ENCODE measurements around the gene FAM53B.

Gene FAM53B

DNA sequence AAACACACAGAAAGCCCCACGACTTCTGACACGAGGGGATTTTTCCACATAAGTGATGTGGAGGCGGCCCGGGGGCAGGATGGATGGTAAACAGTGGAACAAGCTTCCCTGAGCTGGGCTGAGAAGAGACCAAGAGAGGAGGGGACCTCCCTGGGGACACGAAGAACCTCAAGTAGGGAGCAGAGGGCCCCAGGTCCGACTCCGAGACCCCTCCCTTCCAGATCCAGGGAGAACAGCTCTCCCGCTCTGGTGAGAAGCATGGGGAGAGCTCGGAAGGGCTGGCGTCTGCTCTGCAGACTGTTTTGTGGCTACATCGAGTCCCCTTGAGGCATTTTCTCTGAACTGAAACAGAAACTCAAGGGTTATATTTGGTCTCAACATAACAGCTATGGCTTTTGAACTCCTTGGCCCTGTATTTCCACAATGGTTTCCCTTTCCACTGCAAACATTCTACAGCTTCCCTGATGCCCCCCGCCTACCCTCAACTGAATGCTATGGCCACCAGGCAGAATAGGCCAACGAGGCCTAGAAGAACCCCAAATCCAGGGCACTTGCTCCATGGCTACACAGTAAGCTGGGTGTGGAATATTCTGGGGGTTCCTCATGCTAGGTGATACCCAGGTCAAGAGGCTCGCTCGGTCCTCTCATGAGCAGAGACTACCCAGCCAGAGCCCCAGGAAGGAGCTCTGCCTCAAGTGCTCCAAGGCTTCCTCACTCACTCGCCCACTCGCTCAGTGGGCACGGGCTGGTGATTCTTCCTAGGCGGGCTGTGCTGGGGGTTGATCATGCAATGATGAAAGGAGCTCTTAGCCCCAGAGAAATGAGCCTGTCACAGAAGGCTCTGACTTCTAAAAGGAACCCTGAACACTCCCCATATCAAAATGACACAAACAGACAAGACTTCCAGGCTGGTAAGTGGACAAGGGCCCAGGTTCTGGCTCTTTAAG lies 47.5 kb downstream of the FAM53B start:
- no peak for DNase-seq (ENCODE audit: low read depth in 2 of 2)

DNA sequence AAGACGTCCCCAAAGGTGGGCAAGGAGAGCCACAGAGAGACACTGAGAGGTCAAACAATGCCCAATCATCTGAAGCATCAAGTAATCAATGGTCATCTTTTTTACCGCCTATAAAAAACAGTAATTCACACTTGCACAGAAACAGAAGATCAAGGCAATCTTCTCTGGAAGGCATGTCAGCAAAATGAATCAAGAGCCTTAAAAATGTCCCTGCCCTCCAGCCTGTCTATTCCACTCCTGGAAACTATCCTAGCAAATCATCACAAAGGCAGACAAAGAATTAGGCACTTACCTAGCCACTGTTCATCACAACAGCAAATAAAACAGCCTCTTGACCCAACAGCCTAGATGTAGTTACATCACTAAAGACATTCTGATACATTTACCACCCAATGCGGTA lies 48.9 kb downstream of the FAM53B start:
- no peak for DNase-seq (ENCODE audit: low read depth in 2 of 2)

DNA sequence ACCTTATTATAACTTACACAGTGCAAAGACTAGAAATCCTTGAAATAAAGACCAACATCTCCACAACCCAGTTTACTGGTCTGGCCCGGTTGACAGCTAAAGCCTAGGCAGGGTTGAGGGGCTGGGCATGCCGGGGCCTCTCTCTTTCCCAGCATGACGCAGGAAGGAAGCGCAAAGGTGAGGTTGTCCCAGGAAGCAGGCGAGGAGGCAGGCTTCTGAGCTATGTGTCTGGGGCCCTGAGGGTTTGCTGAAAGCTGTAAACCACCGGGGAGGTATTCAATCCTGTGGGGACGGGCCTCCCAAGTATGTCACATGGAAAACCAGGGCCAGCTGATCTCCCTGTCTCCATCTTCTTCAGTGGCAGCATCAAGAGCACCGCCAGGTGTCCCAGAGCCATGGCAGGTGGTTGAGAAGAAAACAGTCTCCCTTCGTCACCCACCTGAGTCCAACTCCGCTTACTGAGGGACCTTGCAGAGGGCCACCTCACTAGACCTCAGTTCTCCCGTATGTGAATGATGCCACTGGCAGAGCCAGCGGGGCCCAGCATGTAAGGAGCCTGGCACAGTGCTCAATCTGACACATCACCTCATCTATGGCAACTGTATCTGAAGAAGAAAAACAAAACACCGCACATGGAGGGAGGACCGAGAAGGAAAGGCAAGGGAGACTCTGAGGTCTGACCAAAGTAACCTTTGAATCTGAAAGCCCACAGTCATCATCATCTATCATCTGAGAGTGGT lies 49.5 kb downstream of the FAM53B start:
- no peak for DNase-seq (ENCODE audit: low read depth in 2 of 2)

DNA sequence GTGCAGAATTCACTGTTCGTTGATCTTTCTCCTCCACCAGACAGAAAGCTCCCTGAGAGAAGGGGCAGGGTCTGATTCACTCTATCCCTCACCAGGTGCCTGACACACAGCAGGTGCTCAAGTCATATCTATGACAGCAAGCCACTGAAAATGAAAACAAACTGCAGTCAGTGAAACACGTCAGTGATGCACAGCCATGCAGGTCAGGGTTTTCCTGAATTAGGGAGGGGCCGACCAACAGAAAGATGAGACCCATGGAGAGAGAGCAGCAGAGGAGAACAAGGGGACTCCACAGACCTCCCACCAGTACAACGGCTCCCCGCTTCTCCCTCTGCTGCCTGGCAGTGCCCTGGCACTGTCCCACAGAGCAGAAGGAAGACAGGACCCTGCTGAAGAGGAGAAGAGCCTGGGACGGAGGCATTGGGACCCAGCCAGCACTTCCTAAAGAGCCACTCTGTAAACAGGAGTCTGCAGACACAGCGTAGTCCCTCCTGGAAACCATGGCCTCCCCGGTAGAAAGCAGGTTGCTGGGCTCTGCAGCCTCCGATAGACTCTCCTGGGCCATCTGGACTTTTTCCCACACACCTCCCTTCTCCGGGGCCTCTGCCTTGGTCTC lies 50.3 kb downstream of the FAM53B start:
- DNase-seq (ENCODE audit: low read depth in 2 of 2) = no peak

DNA sequence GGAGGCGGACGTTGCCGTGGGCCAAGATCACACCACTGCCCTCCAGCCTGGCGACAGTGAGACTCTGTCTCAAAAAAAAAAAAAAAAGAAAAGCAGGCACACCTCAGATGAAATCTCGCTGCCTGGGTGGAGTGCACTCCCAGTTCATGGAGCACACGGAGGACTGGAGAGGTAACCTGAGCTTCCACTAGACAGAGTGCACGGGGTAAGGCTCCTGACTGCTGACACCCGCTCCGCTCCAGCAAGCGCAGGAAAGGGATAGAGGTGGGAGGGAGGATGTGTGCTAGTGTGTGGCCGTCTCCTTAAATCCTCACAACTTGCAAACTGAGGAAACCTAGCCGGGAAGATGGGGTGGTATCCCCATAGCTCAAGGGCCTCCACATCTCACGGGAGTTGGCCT lies 50.8 kb downstream of the FAM53B start:
- no peak for DNase-seq (ENCODE audit: low read depth in 2 of 2)

DNA sequence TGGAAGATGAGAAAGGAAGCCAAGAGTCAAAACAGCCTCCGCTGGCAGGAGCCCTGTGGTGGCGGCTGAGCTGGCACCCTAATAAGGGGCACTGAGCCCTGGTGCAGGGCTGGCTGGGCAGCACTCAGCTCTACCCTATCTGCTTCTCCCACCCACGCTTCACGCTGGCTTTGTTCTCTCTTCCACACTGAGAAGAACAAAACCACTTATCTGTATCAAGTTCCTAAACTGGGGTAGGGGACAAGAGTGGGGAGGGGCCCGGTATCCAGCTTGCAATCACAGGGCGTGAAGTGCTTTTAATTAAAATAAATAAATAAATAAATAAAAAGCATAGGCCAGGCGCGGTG lies 52.1 kb downstream of the FAM53B start:
- no peak for DNase-seq (ENCODE audit: low read depth in 2 of 2)

DNA sequence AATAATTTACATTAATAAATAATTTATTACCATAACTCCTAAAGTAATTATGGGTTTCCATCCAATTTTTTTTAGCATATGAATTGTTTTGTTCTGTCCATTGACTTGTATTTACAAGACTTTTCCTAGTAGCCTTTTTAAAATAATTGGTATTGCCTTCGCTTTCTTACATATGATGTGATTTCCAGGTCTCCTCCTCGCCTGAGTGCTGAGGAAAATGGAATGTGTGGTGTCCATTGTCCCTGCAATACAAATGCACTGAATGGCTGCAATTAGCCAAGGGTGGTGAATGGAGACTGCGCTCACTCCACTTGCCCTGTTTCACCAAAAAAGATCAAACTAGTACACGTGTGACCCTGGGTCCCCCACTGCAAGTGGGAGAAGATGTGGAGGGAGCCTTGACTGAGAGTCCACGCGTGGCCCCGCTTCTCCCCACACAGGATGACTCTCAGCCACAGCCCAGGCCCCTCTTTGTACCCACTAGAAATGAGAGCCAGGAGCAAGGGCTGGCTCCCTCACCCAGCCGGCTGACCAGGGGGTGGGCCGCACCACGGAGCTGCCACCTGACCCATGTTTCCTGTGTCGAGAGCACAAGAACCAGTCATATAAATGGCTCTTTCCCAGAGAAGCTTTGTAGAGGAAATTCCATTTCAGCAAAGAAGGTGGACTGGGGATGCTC lies 52.6 kb downstream of the FAM53B start:
- DNase-seq (ENCODE audit: low read depth in 2 of 2) = no peak

DNA sequence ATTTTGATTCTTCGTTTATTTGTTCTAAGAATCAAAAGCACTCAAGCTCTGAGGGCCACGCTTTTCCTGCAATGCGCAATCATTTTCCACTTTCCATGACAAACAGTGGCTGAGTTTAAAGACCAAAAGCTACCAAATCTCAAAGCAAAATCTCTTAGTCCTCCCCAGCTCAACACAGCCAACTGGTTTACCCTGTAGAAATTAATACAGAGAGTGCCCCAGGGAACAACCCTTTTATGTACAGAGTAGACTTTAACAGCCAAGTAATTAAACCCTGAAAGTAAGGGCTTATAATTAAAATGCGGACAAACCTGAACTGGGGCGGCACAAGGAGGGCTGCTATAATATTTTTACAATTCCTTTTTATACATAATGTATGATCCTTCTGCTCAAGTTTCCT lies 53.2 kb downstream of the FAM53B start:
- DNase-seq (ENCODE audit: low read depth in 2 of 2) = no peak

DNA sequence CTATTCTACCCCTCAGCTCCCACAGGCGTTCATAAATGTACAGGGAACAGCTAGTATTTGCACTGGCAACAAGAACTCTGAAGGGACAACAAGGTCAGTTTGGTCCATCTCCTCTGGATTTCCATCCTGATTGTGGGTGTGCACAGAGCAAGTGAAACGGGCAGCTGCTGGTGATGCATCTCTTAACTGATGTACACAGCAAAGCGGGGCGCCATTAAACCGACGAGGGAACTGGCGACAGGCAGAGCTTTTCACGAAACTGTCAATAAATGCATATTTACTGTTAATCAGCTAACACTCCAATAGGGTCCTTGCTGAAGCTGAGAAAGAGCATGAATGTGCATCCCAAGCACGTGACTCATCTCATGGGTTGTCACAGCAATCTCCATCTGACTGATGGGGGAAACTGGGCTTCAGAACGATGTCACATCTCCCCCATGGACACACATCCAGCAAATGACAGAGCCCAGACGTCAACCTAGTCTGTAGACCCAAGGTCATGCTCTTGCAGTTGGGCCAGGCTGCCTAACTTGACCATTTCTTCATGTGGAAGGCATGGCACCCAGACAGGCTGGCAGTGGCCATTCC lies 54.2 kb downstream of the FAM53B start:
- DNase-seq (ENCODE audit: low read depth in 2 of 2) = no peak

DNA sequence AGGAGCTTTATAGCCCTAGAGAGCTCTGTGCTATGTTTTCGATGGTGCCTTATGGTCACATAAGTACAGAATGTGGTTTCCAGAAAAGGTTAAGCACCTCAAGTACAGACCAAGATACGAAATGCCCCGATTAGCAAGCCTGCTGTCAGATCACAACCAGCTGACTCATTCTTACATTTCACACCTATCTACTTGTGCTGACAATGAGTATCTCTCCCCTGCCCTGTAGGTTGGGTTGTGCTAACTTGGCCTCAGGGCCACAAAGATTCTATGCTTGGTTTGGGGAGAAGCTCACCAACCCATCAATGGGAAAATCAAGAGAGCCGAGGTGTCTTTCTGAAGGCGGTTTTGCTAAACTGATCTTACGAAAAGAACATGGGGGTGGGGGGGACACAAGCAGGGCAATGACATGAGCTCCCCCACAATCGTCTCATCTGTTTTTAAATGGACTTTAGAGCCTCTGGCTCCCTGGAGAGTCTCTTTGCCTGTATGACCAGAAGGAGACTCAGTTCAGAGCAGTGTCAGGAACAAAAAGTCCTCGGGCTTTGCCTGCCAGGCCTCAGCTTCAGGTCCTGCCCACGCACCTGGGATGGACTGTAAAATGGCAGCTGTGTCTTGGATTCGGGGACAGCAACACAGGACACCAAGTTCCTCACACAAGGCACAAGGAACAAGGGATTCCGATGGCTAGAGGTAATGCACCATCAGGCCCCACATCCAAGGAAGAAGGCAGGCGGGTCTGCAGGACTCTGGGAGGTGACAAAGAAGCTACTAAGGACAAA lies 55.1 kb downstream of the FAM53B start:
- peak; percentile 26 to 43 for DNase-seq (ENCODE audit: low read depth in 2 of 2)

DNA sequence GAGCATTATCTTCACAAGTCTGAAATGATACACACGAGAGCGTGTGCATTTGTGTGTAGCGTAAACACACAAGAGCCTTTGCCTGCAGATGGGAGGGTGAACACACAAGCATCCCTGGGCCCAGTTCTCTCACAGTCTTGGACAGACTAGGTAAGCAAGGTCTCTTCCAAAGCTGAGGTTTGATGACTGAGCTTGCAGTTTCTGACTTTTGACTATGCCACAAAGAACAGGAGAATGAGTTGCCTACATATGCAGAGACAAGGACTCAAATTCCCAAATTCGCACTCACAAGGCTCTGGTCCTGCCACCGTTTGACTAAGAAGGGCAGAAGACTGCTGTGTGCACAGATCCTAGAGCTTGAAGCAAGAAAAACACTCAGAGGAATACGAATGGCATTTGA lies 55.8 kb downstream of the FAM53B start:
- no peak for DNase-seq (ENCODE audit: low read depth in 2 of 2)

DNA sequence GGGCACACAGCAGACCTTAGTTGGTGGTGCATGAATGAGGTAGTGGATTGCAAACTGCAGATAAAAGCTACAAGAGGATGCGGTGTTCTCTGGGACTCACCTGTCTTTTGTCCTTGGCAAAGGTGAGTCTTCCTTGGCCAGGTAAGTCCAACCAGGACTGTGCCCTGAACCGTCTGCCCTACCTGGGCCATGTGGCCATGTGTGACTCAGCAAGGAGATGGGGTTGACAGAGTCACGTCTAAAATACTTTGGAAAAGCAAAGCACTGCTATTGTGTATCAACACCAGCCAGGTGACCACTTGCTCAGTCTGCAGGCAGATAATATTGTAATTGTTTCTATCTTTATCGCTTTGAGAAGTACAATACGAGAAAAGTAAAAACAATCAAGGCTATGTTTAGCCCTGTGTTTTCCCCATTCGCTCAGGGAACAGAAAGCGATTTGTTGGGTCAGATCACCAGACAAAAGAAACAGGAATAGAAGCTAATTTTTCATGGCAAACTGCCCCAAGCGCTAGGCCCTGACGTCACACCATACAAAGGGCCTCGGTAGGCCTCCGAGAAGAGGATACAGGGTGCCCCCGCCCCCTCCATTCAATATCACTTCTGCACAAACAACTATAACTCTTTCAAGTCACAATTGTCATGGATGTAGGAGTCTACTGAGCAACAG lies 57.3 kb downstream of the FAM53B start:
- DNase-seq (ENCODE audit: low read depth in 2 of 2) = no peak

DNA sequence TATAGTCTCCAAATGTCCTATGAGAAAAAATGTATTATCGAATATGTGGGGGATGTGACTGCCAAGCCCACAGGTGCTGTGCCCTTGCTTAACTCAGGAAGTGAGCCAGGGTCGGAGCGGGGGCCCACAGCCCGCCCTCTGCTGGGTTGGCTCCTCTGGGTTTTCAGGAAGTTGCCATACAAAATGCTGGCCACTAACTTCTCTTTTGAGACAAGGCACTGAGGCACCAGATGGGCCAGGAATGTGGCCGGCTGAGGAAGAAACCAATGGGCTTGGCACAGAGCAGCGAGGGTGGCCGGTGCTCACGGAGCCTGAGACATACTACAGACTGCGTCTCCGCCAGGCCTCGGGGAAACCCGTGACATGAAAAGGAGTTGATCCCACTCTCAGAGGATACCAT lies 58.9 kb downstream of the FAM53B start:
- DNase-seq (ENCODE audit: low read depth in 2 of 2) = no peak

DNA sequence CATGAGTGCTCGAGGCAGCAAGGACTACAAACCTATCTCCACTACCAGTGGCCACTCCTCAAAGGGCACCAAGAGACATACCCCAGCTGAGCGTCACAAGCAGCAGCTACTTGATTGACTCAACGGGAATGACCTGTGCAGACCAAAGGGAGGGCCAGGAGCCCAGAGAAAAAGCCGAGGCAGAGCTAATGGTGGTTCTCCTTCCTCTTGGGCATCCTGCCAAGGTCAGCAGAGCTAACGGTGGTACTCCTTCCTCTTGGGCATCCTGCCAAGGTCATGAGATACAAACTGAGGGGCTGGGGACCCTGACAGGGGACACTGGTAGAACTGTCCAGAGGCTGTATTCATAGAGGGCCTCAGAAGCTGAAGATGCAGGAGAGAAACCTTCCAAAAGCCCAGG lies 60.4 kb downstream of the FAM53B start:
- DNase-seq (ENCODE audit: low read depth in 2 of 2) = no peak

DNA sequence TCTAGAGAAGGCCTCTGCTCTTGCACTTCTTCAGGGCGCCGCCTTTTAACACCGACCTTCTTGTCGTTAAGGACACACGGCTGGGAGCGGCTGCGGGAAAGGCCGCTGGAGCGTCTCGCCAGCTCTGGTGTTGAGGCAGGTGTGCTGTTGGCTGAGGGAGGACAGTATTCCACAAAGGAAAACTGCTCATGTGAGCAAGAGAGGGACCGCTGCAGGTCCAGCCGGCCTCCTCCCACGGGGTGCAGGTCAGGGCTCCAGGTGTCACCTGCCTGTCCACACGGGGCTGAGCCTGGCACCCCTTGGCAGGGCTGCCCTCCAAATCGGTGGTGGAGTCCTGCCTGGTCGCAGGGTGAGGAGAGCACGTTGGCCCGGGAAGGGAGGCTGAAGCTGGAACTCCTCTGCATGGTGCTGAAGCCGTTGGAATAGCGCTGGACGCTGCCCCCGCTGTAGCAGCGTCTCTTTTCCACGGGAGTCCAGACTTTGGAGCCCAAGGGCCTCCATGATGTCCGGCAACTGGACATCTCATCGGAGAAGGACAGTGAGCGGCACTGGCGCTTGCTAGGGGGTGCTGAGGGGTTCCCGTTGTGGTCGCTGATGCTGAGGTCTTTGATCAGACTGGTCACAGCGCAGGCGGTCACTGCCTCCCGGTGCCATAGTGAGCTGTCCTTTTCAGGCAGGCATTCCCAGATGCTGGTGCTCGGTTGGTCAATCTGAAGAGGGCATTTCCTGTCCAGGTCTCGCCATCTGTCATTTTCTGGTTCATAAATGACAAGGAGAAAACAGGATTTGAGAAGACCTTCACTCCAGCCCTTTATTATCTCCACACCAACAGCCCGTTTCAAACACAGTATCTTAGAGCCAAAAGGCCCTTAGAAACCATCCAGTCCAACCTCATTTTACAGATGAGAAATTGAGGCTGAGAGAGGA lies 62.3 kb downstream of the FAM53B start:
- DNase-seq (ENCODE audit: low read depth in 2 of 2) = no peak

DNA sequence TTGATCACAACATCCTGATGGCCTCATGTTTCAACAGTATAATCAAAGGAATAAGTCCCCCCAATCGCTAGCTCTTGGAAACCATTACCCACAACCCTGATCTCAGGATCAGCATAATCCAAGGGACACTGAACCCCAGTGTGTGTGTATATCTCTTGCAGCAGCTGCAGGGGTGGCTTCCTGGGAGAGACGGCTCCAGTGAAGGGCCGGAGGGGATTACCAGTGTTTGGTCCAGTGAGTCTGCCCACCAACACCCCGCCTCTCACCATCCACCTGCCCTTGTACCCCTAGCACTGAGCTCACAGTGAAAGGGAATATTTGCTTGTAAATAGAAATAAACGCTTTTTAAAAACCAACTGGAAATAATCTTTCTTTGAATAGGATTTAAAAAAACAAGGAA lies 63.1 kb downstream of the FAM53B start:
- DNase-seq (ENCODE audit: low read depth in 2 of 2) = no peak

DNA sequence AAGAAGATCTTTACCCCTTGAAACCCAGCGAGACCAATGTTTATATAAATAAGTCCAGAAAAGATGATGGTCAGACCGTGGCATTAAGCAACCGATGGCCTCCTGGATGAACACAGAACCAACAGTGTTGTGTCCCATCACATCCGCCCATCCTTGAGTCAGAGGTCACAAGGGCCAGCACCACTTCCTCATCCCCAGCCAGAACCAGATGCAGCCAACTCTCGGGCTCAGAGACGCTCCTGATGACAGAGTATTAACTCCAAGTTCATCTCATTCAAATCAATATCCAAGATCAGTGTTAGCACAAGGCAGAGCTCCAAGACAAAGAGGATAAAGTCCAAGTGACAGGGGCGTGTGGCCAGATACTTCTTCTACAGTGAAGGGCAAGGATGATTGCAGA lies 63.5 kb downstream of the FAM53B start:
- DNase-seq (ENCODE audit: low read depth in 2 of 2) = no peak

DNA sequence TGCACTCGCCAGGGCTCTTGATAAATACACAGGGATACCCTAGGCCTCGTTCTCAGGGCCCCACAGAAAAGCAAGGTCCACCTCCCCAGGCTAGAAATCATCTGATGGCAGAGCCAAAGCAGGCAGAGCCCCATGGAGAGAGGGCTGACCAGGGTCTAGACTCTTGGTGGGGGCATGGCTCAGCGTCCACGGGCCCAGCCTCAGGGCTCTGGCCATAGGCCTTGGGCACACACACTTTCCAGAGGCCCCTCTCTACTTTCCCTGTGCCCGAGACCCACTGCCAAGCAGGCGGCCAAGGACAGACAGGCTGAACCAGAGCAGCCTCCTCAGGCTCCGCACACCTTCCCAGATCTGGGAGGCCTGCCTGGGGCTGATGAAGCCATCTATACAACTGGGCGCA lies 64.8 kb downstream of the FAM53B start:
- no peak for DNase-seq (ENCODE audit: low read depth in 2 of 2)

DNA sequence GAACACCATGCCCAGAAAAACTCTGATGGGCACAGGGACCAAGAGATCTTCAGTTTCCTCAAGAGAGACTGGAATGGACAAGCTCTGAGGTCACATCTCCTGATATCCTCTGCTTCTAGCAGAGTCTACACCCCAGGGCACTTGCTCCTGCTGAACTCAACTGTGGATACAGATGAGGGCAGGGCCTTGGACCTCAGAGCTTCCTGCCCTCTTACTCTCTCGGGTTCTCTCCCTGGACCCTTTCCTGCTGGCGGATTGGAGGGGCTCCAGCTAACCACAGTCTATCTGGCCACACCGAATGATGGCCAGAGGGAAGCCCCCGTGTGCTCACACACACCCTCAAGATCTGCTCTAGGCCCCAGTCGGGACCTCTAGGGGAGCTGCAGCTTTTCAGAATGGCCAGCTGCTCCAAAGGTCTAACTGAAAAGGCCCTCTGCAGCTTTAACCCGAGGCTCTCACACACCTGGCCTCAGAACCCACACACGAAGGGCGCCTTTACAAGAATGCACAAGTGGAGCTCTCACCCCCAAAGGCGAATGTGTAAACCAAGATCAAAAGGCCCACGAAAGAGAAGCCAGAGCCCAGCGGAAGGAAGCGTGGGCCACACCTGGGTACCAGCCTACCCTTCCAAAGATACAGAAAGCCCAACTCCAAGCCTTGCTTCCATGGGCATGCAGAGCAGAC lies 65.5 kb downstream of the FAM53B start:
- peak in 1 of 2 donors; percentile 19 for DNase-seq (ENCODE audit: low read depth in 2 of 2)

Data from activated CD8-positive, alpha-beta memory T cell treated with anti-CD3 and anti-CD28 coated beads for 4 hours (primary cell).